Progenitor cell of endocrine pancreas (in vitro differentiated cells): ENCODE measurements around the gene FBN1. TPM values are rescaled to one million over a fixed set of nuclear protein-coding genes. Genes with fewer than 3 reads are reported as not detected.

ENCODE experiments used
- DNase-seq: peaks from one replicate; pipeline ENCODE4 v3.0.0; 2021; ENCODE audit warnings: low spot score; ENCODE audit not compliant: unreplicated experiment
- H3K27ac Mint-ChIP-seq: 2 replicates; pipeline ENCODE4 v1.8.0; 2021; ENCODE audit warnings: mild to moderate bottlenecking, moderate library complexity, mixed read lengths
- H3K27me3 Mint-ChIP-seq: 2 replicates; pipeline ENCODE4 v1.8.0; 2021; ENCODE audit warnings: mixed read lengths
- H3K36me3 Mint-ChIP-seq: 2 replicates; pipeline ENCODE4 v1.8.0; 2022; ENCODE audit warnings: mixed read lengths; ENCODE audit not compliant: insufficient read depth
- H3K4me1 Mint-ChIP-seq: 2 replicates; pipeline ENCODE4 v1.8.0; 2021; ENCODE audit warnings: low read depth, mixed read lengths
- H3K4me3 Mint-ChIP-seq: 2 replicates; pipeline ENCODE4 v1.8.0; 2021; ENCODE audit warnings: low read depth, mild to moderate bottlenecking, moderate library complexity, mixed read lengths
- H3K9me3 Mint-ChIP-seq: 2 replicates; pipeline ENCODE4 v1.8.0; 2021; ENCODE audit warnings: low read depth, mixed read lengths
- CTCF ChIP-seq: fragments of 200-600 bp; sonication (generic); IDR thresholded peaks from one replicate; pipeline ENCODE4 v1.5.0; 2021; ENCODE audit warnings: antibody characterized with exemption, mild to moderate bottlenecking; ENCODE audit not compliant: unreplicated experiment
- total RNA-seq: library from RNA; stranded (reverse); gene quantifications from 2 replicates; pipeline ENCODE4 v1.2.1, GENCODE V29; 2021

Gene FBN1
- total RNA-seq, 1 donor from 2014 or later = 3.3 TPM

DNA sequence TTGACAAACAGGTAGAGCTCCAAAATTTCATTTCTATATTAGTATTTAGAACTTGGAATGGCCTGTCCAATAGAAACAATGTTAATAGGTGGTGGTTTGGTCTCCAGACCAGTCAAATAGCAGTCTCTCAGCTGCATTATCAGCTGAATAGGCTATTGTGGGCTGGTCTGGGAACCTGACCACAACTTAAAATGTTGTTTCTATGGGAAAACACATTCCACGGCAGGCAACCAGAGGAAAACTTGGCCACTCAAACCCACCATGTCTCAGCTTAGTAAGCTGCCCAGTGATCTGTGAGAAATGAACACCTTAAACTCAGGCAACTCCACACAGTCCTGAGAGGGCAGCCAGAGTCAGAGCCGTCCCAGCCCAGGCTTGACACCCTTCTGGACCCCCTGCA lies 20.4 kb downstream of the FBN1 start:
- DNase-seq = no peak
- Mint-ChIP-seq H3K4me3 (no peak overlapping the region), H3K36me3 (no peaks in the 10 kb centered on the region), H3K27ac (no peak overlapping the region), H3K9me3 (peaks cover 3% of the 10 kb centered on the region), H3K27me3 (no peaks in the 10 kb centered on the region), H3K4me1 (no peaks in the 10 kb centered on the region)
- TF ChIP-seq CTCF = no peak

- no peak overlapping the region for H3K4me3 Mint-ChIP-seq
- H3K9me3 Mint-ChIP-seq = peaks cover 3% of the 10 kb centered on the region
- no peak overlapping the region for H3K27ac Mint-ChIP-seq
- no peaks in the 10 kb centered on the region for H3K36me3 Mint-ChIP-seq
- no peaks in the 10 kb centered on the region for H3K4me1 Mint-ChIP-seq
- DNase-seq = no peak
- no peak for TF ChIP-seq CTCF
- H3K27me3 Mint-ChIP-seq = no peaks in the 10 kb centered on the region
Observed at GRCh38 chr15:48624700-48625099, 20.8 kb downstream of the FBN1 start.

DNA sequence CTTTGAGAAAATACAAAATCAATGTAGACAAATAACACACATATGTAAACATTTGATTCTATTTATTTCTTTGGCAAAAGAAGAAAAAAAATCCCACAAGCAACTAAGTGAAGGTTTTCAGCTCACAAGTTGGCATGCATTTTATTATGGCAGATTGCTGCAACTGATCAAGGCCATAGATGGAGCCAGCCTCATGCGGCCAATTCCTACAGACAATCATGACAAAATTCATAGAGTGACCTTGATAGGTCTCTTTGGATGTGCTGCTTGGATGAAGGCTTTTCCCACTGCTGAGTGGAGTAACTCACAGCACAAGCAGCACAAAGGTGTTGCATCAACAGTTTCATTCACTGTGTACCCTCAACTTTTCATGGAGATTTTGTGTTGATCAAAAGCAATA lies 22.1 kb downstream of the FBN1 start:
- Mint-ChIP-seq H3K27ac (no peak overlapping the region), H3K9me3 (peaks cover 3% of the 10 kb centered on the region), H3K4me1 (no peaks in the 10 kb centered on the region), H3K36me3 (no peaks in the 10 kb centered on the region), H3K4me3 (no peak overlapping the region), H3K27me3 (no peaks in the 10 kb centered on the region)
- no peak for DNase-seq
- TF ChIP-seq CTCF = no peak

- H3K9me3 Mint-ChIP-seq = peaks cover 3% of the 10 kb centered on the region
- no peaks in the 10 kb centered on the region for H3K36me3 Mint-ChIP-seq
- H3K27me3 Mint-ChIP-seq = no peaks in the 10 kb centered on the region
- H3K27ac Mint-ChIP-seq = no peak overlapping the region
- no peak overlapping the region for H3K4me3 Mint-ChIP-seq
- DNase-seq = no peak
- TF ChIP-seq CTCF = no peak
- H3K4me1 Mint-ChIP-seq = no peaks in the 10 kb centered on the region
Observed at GRCh38 chr15:48622237-48622636, 23.3 kb downstream of the FBN1 start.

GRCh38 chr15:48619446-48619845 lies 26.1 kb downstream of the FBN1 start:
- no peak overlapping the region for H3K4me3 Mint-ChIP-seq
- no peaks in the 10 kb centered on the region for H3K27me3 Mint-ChIP-seq
- H3K27ac Mint-ChIP-seq = no peak overlapping the region
- H3K9me3 Mint-ChIP-seq = peaks cover 3% of the 10 kb centered on the region
- TF ChIP-seq CTCF = no peak
- H3K4me1 Mint-ChIP-seq = no peaks in the 10 kb centered on the region
- no peaks in the 10 kb centered on the region for H3K36me3 Mint-ChIP-seq
- DNase-seq = no peak

- no peaks in the 10 kb centered on the region for H3K27me3 Mint-ChIP-seq
- no peak overlapping the region for H3K4me3 Mint-ChIP-seq
- DNase-seq = no peak
- no peaks in the 10 kb centered on the region for H3K36me3 Mint-ChIP-seq
- H3K9me3 Mint-ChIP-seq = peaks cover 2% of the 10 kb centered on the region
- no peaks in the 10 kb centered on the region for H3K4me1 Mint-ChIP-seq
- H3K27ac Mint-ChIP-seq = no peak overlapping the region
- TF ChIP-seq CTCF = no peak
Observed at GRCh38 chr15:48617619-48618018, 27.9 kb downstream of the FBN1 start.
